Common myeloid progenitor, CD34-positive (primary cell): ENCODE data around the gene LINGO3.
"Not testable (repeated sequence)": the region's sequence is repeated elsewhere in the genome, so short reads cannot be mapped to it uniquely, and the experiment has no call there.

Experiments
- CTCF ChIA-PET: fragments of 350-600 bp; sonication (Branson Sonifier 250); formaldehyde crosslinking; loops from one replicate; lab custom pipeline; 2021; ENCODE audit warnings: antibody characterized with exemption; lab: Charles Lee
- POLR2A ChIA-PET: fragments of 350-600 bp; sonication (Branson Sonifier 250); formaldehyde crosslinking; loops from one replicate; lab custom pipeline; 2021; ENCODE audit warnings: antibody characterized with exemption; lab: Charles Lee
- DNase-seq, 3 donors: peaks; one replicate each; pipeline versions ENCODE4 v3.0.0 to v3.0.0-alpha.2; 2013
- H3K27ac ChIP-seq, 2 experiments: 1 replicate in 1 of 2; 2 replicates in 1 of 2; pipeline ENCODE4 v1.7.0; 2013; ENCODE audit warnings: inconsistent platforms in 2 of 2, low read length in 2 of 2, mild to moderate bottlenecking in 2 of 2, low read depth in 1 of 2, moderate library complexity in 1 of 2; ENCODE audit not compliant: severe bottlenecking in 2 of 2, insufficient read depth in 1 of 2, poor library complexity in 1 of 2
- H3K27me3 ChIP-seq, 5 experiments: replicated peaks in 2 of 5; 1 replicate in 3 of 5; 2 replicates in 2 of 5; pipeline versions ENCODE4 v1.6.1 to v1.7.0; 2013; ENCODE audit warnings: low read length in 4 of 5, mild to moderate bottlenecking in 2 of 5, moderate library complexity in 2 of 5, inconsistent platforms in 1 of 5; ENCODE audit not compliant: insufficient read depth in 5 of 5, control insufficient read depth in 4 of 5
- H3K36me3 ChIP-seq, 4 experiments: 1 replicate in 2 of 4; 2 replicates in 2 of 4; pipeline versions ENCODE4 v1.6.1 to v1.7.0; 2013; ENCODE audit warnings: low read length in 3 of 4, control low read depth in 1 of 4, mild to moderate bottlenecking in 1 of 4; ENCODE audit not compliant: control insufficient read depth in 4 of 4, insufficient read depth in 4 of 4
- H3K4me1 ChIP-seq, 4 experiments: 1 replicate in 3 of 4; 2 replicates in 1 of 4; pipeline versions ENCODE4 v1.6.1 to v1.7.1; 2013; ENCODE audit warnings: low read length in 3 of 4, mild to moderate bottlenecking in 3 of 4, control low read depth in 1 of 4, inconsistent platforms in 1 of 4, moderate library complexity in 1 of 4; ENCODE audit not compliant: control insufficient read depth in 4 of 4, insufficient read depth in 4 of 4; ENCODE audit errors: control extremely low read depth in 1 of 4
- H3K4me3 ChIP-seq, 7 experiments: 1 replicate in 4 of 7; 2 replicates in 3 of 7; pipeline versions ENCODE4 v1.5.1 to v1.7.0; 2013; ENCODE audit warnings: mild to moderate bottlenecking in 7 of 7, low read length in 6 of 7, moderate library complexity in 6 of 7, inconsistent platforms in 2 of 7, low read depth in 2 of 7, control low read depth in 1 of 7; ENCODE audit not compliant: insufficient read depth in 4 of 7, control insufficient read depth in 1 of 7; ENCODE audit errors: extremely low read depth in 1 of 7
- H3K9me3 ChIP-seq, 5 experiments: 1 replicate in 4 of 5; 2 replicates in 1 of 5; pipeline versions ENCODE4 v1.6.1 to v1.7.1; 2013; ENCODE audit warnings: low read length in 4 of 5, mild to moderate bottlenecking in 2 of 5, inconsistent platforms in 1 of 5, low read depth in 1 of 5, moderate library complexity in 1 of 5; ENCODE audit not compliant: control insufficient read depth in 4 of 5, insufficient read depth in 2 of 5; ENCODE audit errors: control extremely low read depth in 1 of 5
- WGBS: methylation state at CpG from one replicate; pipeline ENCODE4 v1.1.5; 2013; ENCODE audit not compliant: insufficient coverage; 5-methylcytosine and 5-hydroxymethylcytosine counted together

The LINGO3 gene

DNA sequence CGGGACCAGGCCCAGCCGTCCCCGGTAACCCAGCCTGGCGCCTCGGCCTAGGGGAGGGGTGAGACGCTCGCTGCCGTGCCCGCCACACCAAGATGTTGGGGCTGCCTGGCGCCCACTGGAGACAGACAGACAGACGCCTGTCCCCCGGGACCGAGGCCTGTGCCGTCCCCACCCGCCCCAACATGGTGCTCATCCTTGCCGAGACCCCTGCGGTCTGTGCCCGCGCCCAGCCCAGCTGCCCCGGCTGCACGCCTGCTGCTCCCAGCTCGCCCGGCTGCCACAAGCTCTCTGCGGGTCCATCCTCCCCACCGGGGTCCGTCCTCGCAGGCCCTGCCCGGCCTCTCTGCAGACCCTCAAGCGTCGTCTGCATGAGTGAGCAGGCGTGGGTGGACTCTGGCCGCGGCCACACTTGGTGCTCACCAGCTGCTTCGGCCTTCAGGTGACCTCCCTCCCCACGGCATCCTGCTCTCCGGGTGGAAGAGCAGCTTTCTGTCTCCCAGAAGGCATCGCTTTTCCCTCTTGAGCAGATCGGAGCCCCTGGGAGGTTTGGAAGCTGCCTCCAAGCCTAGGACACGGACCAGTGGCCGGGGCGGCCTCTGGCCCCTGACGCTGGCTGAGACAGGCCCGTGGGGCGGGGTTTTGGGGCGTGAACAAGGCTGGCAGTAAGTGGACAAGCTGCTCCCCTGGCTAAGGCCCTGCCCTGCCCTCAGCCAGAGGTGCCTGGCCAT, 45.4 kb upstream of the LINGO3 start:
- DNase-seq, result no peak
- ChIA-PET POLR2A (no interaction called here), CTCF (interaction anchor here (1.0 to 1.1 kb wide), 2 partner anchors 7 to 27 kb away, joined by 3 to 4 read pairs; no protein-coding TSS in a partner anchor)
- Histone ChIP-seq H3K4me1 (peaks cover 0 to 4% (median 0%) of the 10 kb centered on the region in 4 experiments), H3K9me3 (no peaks in the 10 kb centered on the region), H3K27me3 (no peaks in the 10 kb centered on the region), H3K4me3 (no peak overlapping the region), H3K27ac (no peak overlapping the region), H3K36me3 (peaks cover 14 to 67% (median 30%) of the 10 kb centered on the region in 4 experiments)
- WGBS, result 95% methylated on average over 39 of the region's 45 CpGs

DNA sequence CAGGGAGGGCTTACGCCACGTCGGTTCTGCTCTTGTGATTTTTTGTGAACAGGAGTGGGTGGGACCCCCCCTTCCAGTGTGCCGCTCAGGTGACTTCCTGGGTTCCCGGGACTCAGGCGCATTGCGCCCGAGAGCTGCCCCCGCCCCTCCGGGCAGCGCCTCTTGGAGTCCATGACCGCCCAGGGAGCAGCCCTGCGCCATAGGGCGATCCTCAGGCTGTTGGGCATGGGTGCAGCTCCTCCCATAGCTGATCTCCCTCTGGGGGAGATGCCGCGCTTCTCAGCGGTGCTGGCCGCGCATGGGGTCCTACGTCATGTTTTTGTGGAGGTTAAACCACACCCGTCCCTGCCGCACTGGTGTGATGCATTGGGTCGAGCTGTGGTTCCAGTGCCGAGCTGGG, 44.2 kb upstream of the LINGO3 start:
- no peak overlapping the region for H3K4me3 ChIP-seq
- H3K27ac ChIP-seq, result no peak overlapping the region
- H3K36me3 ChIP-seq, result peaks cover 14 to 68% (median 31%) of the 10 kb centered on the region in 4 experiments
- ChIA-PET POLR2A (no interaction called here), CTCF (no interaction called here)
- no peaks in the 10 kb centered on the region for H3K27me3 ChIP-seq
- H3K4me1 ChIP-seq, result peaks cover 0 to 4% (median 0%) of the 10 kb centered on the region in 4 experiments
- WGBS, result 98% methylated on average over 23 of the region's 24 CpGs
- no peaks in the 10 kb centered on the region for H3K9me3 ChIP-seq
- DNase-seq, result no peak

DNA sequence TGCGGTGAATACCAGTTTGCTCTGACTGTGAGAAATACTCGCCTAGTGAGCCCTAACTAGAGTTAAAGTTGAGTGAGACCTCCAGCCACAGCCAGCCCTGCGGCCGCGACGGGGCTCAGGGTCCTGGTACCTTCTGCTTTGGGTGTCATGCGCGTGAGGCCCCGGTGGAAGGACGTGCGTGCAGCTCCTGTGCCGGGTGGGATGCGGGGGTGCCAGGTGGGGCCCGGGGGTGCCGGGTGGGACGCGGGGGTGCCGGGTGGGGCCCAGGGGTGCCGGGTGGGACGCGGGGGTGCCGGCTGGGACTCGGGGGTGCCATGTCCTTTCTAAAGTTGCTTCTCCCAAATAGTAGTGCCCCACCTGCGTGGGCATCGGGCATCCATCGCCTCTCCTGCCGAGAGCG, 43.6 kb upstream of the LINGO3 start:
- H3K36me3 ChIP-seq, result peaks cover 14 to 73% (median 33%) of the 10 kb centered on the region in 4 experiments
- H3K4me1 ChIP-seq, result peaks cover 0 to 5% (median 0%) of the 10 kb centered on the region in 4 experiments
- H3K27me3 ChIP-seq, result no peaks in the 10 kb centered on the region
- no peak for DNase-seq
- H3K27ac ChIP-seq, result no peak overlapping the region
- ChIA-PET POLR2A (no interaction called here), CTCF (interaction anchor here (1.6 kb wide), 1 partner anchor 14 kb away, joined by 3 read pairs; no protein-coding TSS in a partner anchor)
- WGBS, result over 99% methylated on average over 23 of the region's 28 CpGs
- H3K9me3 ChIP-seq, result no peaks in the 10 kb centered on the region
- no peak overlapping the region for H3K4me3 ChIP-seq

DNA sequence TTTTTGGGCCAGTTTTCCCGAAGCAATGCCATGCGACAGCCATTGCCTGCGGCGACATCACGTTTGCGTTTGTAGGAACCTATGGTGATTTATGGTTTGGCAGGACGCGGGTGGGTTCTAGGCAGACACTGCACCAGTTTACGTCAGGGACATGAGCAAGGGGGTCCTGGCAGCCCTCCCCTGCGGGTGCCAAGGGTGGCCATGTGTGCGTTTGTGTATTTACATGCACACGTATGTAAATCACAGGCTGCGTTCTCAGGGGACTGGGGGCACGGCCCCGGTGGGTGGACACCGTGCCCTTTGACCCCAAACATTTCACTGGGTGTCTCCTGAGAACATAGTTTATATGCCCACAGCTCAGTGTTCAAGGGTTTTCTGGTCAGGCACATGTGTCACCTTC, 42.7 kb upstream of the LINGO3 start:
- H3K27ac ChIP-seq, result no peak overlapping the region
- peaks cover 14 to 71% (median 32%) of the 10 kb centered on the region in 4 experiments for H3K36me3 ChIP-seq
- H3K9me3 ChIP-seq, result no peaks in the 10 kb centered on the region
- H3K4me3 ChIP-seq, result no peak overlapping the region
- WGBS, result 97% methylated on average over 16 of the region's 16 CpGs
- POLR2A ChIA-PET, result no interaction called here
- no peaks in the 10 kb centered on the region for H3K27me3 ChIP-seq
- CTCF ChIA-PET, result interaction anchor here (1.6 kb wide), 1 partner anchor 15 kb away, joined by 3 read pairs; no protein-coding TSS in a partner anchor
- no peak for DNase-seq
- H3K4me1 ChIP-seq, result peaks cover 0 to 12% (median 3%) of the 10 kb centered on the region in 4 experiments

DNA sequence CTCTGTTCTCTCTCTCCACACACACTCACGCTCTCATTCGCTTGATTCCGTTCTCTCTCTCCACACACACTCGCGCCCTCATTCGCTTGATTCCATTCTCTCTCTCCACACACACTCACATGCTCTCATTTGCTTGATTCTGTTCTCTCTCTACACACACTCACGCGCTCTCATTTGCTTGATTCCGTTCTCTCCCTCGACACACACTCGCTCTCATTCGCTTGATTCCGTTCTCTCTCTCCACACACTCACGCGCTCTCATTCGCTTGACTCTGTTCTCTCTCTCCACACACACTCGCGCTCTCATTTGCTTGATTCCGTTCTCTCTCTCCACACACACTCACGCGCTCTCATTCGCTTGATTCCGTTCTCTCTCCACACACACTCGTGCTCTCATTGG, 41.9 kb upstream of the LINGO3 start:
- 97% methylated on average over 24 of the region's 24 CpGs for WGBS
- CTCF ChIA-PET, result interaction anchor here (1.6 kb wide), 1 partner anchor 16 kb away, joined by 3 read pairs; no protein-coding TSS in a partner anchor
- H3K36me3 ChIP-seq, result peaks cover 14 to 68% (median 34%) of the 10 kb centered on the region in 4 experiments

DNA sequence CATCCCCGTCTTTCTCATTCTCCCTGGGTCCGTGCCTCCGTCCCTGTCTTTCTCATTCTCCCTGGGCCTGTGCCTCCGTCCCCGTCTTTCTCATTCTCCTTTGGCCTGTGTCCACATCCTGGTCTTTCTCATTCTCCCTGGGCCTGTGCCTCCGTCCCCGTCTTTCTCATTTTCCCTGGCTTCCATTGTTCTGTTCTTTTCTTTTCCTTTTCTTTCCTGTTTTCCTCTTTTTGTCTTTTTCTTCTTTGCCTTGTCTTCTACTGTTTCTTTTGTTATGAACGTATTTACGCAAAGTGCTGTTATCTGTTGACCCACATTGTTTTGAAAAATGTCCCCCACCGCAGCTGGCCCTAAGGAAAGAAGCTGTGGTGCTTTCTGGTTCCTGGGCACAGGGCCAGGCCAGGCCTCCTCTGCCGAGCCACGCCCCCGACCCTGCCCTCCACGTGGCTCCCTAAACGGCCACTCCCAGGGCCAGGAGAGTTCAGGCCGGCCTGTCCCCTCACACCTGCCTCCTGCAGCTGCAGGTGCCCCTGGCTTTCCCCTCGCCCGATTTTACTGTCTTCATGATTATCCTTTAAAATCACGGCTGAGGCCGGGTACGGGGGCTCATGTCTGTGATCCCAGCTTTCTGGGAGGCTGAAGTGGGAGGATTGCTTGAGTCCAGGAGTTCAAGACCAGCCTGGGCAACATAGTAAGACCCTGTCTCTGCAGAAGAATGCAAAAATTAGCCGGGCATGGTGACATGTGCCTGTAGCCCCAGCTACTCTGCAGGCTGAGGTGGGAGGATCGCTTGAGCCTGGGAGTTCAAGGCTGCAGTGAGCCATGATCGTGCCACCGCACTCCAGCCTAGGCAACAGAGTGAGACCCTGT, 38.1 kb upstream of the LINGO3 start:
- CTCF ChIA-PET, result interaction anchor here (0.7 to 1.9 kb wide), 4 partner anchors 8 to 48 kb away, joined by 3 to 4 read pairs (median 4); no protein-coding TSS in a partner anchor
- POLR2A ChIA-PET, result interaction anchor here (1.0 to 1.1 kb wide), 2 partner anchors 13 to 21 kb away, joined by 4 to 6 read pairs; no protein-coding TSS in a partner anchor
- H3K4me1 ChIP-seq, result peaks cover 0 to 50% (median 29%) of the 10 kb centered on the region in 4 experiments
- DNase-seq, result peak; percentile 76 to 90 (median 87)
- peak overlapping the region in 1 of 7 experiments; percentile 10 for H3K4me3 ChIP-seq
- 46% methylated on average over 18 of the region's 25 CpGs for WGBS
- H3K27ac ChIP-seq, result peak overlapping the region; percentile 40 to 84
- no peaks in the 10 kb centered on the region for H3K27me3 ChIP-seq
- H3K9me3 ChIP-seq, result no peaks in the 10 kb centered on the region
- H3K36me3 ChIP-seq, result peaks cover 12 to 44% (median 27%) of the 10 kb centered on the region in 4 experiments

More for the DNA sequence above, 41.9 kb upstream of the LINGO3 start:
- peaks cover 0 to 17% (median 8%) of the 10 kb centered on the region in 4 experiments for H3K4me1 ChIP-seq
- H3K27me3 ChIP-seq, H3K4me3 ChIP-seq, H3K27ac ChIP-seq, DNase-seq, H3K9me3 ChIP-seq, POLR2A ChIA-PET: not testable (repeated sequence)
